ENCODE results near the gene SENP3.

Gene SENP3

DNA sequence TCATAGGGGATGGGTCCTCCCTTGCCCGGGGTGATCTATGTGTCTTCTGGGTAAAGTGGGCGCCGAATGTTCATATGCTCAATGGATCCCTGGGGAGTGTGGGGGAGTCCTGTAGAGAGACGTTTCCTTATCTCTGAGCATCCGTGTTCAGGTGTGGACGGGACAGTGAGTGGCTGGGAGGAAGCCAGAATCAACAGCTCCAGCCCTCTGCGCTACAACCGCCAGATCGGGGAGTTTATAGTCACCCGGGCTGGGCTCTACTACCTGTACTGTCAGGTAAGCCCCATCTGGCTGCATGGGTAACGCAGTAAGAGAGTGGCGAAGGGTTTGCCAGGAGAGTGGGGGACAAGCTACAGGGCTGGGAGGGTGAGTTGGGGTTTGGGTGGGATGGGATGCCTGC, 5.1 kb upstream of the SENP3 start:
- DNase-seq (ENCODE audit: low spot score), result no peak

DNA sequence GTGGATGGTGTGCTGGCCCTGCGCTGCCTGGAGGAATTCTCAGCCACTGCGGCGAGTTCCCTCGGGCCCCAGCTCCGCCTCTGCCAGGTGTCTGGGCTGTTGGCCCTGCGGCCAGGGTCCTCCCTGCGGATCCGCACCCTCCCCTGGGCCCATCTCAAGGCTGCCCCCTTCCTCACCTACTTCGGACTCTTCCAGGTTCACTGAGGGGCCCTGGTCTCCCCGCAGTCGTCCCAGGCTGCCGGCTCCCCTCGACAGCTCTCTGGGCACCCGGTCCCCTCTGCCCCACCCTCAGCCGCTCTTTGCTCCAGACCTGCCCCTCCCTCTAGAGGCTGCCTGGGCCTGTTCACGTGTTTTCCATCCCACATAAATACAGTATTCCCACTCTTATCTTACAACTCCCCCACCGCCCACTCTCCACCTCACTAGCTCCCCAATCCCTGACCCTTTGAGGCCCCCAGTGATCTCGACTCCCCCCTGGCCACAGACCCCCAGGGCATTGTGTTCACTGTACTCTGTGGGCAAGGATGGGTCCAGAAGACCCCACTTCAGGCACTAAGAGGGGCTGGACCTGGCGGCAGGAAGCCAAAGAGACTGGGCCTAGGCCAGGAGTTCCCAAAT, 4.5 kb upstream of the SENP3 start:
- DNase-seq (ENCODE audit: low spot score), result no peak

DNA sequence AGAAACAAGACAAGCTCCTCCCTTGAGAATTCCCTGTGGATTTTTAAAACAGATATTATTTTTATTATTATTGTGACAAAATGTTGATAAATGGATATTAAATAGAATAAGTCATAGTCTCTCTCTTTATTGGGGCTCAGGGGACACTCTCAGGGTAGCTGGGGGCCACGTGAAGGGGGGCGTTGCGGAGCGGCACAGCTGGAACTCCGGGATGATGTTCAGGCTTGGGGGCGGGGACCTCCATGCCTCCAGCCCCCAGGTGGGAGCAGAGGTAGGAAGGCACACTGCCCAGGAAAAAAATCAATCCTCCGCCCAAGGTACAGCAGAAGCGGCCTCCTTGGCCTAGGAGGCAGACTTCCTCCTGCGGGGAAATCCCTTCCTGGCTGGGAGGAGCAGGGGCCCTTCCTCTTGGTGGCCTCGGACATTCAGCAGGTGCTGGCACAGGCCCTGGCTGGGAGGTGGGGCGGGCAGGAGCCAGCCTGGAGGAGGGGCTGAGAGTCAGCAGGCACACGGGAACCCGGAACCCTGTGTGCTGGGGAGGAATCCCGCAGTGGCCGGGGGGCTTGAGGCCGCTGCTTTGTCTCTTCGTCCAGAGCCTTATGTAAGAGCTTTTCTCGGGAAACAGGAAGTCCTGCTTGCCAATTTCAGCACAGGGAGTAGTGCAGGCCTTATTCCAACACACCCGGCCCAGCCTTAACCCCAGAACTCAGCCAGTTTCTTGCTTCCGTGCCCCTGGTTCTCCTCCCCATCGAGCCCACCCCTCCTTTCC, 3.8 kb upstream of the SENP3 start:
- DNase-seq (ENCODE audit: low spot score), result no peak

DNA sequence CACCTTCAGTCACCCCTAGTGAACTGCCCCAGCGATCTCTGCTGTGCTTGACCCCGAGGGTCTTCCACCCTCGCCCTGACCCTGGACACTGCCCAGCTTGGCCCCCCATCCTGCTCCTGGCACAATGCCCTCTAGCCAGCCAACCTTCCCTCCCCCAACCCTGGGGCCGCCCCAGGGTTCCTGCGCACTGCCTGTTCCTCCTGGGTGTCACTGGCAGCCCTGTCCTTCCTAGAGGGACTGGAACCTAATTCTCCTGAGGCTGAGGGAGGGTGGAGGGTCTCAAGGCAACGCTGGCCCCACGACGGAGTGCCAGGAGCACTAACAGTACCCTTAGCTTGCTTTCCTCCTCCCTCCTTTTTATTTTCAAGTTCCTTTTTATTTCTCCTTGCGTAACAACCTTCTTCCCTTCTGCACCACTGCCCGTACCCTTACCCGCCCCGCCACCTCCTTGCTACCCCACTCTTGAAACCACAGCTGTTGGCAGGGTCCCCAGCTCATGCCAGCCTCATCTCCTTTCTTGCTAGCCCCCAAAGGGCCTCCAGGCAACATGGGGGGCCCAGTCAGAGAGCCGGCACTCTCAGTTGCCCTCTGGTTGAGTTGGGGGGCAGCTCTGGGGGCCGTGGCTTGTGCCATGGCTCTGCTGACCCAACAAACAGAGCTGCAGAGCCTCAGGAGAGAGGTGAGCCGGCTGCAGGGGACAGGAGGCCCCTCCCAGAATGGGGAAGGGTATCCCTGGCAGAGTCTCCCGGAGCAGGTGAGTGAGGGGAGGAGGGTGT, 3.0 kb upstream of the SENP3 start, which contains the start of gene TNFSF13:
Gene TNFSF13, plus strand, starts transcription at position 207 of the 776 bp plus-strand sequence. Its CDS starts 290 bp downstream, at position 497.
- no peak for DNase-seq (ENCODE audit: low spot score)

DNA sequence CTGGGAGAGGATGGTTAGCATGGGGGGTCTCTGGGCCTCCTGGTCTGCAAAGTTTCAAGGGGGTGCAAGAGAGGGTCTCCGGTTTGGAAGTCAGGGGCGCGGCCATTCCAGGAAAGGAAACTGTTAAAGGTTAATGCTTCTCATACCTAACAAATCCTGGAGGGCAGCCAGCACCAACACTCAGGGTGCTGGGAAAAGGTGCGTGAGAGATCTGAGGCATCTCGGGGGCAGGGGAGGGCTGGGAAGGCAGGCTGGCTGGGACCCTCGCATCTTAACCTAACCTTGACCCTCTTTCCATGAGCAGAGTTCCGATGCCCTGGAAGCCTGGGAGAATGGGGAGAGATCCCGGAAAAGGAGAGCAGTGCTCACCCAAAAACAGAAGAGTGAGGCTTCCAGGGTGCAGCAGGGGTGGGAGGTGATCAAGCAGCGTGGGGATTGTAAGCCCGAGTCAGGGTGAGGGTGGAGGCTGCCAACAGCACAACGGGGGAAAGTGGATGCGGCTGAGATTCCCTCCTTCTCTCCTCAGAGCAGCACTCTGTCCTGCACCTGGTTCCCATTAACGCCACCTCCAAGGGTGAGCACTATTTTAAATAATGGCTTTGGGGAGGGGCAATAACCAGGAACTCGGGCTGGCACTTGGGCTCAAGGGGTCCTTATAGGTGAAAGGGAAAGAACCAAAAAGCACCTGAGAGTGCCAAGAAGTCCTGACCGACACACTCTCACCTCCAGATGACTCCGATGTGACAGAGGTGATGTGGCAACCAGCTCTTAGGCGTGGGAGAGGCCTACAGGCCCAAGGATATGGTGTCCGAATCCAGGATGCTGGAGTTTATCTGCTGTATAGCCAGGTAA, 2.2 kb upstream of the SENP3 start:
- DNase-seq (ENCODE audit: low spot score), result no peak

DNA sequence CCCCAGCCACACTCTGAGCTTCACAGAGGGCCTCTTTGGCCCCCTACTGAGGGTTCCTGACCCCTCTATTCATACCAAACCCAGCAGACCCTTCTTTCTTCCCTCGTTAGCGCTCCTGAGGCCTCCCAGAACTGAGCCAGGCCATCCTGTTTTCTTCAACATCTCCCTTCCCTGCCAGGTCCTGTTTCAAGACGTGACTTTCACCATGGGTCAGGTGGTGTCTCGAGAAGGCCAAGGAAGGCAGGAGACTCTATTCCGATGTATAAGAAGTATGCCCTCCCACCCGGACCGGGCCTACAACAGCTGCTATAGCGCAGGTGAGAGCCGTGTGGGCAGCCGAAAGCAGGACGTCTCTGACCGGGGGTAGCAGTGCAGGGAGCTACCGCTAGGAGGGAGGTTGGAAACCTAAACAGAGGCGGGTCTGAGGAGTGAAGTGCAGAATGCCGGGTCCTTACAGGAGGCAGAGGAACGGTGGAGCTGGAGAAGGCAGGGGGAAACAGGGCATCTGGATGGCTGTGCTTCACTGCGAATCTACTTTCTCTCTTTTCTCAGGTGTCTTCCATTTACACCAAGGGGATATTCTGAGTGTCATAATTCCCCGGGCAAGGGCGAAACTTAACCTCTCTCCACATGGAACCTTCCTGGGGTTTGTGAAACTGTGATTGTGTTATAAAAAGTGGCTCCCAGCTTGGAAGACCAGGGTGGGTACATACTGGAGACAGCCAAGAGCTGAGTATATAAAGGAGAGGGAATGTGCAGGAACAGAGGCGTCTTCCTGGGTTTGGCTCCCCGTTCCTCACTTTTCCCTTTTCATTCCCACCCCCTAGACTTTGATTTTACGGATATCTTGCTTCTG, 1.3 kb upstream of the SENP3 start:
- peak; percentile 77 for DNase-seq (ENCODE audit: low spot score)

DNA sequence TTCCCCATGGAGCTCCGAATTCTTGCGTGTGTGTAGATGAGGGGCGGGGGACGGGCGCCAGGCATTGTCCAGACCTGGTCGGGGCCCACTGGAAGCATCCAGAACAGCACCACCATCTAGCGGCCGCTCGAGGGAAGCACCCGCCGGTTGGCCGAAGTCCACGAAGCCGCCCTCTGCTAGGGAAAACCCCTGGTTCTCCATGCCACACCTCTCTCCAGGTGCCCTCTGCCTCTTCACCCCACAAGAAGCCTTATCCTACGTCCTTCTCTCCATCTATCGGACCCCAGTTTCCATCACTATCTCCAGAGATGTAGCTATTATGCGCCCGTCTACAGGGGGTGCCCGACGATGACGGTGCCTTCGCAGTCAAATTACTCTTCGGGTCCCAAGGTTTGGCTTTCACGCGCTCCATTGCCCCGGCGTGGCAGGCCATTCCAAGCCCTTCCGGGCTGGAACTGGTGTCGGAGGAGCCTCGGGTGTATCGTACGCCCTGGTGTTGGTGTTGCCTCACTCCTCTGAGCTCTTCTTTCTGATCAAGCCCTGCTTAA, 617 bp upstream of the SENP3 start:
- peak; percentile 90 for DNase-seq (ENCODE audit: low spot score)

DNA sequence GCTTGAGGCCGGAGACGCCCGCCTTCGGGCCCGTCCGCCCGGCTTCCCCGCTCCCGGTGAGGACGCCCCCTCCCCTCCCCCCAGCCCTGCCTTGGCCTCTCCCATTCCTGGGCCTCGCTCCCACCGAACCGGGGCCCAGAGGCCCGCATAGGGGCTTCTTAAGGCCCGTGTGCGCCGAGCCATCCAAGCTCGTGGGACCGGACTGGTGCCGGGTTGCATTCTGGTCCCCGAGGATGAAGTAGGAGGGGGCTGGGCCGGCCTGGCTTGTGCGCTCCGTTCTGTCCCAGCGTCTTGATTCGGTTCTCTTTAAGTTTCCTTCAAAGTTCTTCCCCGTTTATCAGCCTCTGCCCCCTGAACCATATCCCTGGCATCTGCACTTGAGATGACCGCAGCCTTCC, 488 bp downstream of the SENP3 start:
- DNase-seq (ENCODE audit: low spot score), result no peak

DNA sequence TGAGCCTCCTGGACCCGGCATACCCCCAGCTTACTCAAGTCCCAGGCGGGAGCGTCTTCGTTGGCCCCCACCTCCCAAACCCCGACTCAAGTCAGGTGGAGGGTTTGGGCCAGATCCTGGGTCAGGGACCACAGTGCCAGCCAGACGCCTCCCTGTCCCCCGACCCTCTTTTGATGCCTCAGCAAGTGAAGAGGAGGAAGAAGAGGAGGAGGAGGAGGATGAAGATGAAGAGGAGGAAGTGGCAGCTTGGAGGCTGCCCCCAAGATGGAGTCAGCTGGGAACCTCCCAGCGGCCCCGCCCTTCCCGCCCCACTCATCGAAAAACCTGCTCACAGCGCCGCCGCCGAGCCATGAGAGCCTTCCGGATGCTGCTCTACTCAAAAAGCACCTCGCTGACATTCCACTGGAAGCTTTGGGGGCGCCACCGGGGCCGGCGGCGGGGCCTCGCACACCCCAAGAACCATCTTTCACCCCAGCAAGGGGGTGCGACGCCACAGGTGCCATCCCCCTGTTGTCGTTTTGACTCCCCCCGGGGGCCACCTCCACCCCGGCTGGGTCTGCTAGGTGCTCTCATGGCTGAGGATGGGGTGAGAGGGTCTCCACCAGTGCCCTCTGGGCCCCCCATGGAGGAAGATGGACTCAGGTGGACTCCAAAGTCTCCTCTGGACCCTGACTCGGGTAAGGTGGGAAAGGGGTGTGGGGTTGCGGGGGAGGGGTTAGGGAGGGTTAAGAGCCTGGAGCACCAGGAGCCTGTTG, 1.6 kb downstream of the SENP3 start:
- no peak for DNase-seq (ENCODE audit: low spot score)

DNA sequence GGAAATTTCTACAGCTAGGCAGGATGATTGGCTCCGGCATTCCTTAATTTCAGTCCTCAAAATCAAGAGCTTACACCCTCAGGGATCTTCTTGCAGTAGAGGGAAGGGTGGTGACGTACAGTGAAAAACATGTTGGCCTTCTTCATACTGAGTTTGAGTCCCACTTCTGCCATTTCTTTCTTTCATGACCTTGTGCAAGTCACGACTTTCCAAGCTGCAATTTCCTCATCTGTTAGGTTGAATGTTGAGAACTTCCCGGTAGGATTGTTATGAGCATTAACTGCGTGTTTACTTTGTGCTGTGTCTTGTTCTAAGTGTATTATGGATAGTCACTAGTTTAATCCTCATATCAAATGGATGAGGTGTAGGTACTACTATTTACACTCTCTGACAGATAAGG, 7.9 kb downstream of the SENP3 start:
- no peak for DNase-seq (ENCODE audit: low spot score)

DNA sequence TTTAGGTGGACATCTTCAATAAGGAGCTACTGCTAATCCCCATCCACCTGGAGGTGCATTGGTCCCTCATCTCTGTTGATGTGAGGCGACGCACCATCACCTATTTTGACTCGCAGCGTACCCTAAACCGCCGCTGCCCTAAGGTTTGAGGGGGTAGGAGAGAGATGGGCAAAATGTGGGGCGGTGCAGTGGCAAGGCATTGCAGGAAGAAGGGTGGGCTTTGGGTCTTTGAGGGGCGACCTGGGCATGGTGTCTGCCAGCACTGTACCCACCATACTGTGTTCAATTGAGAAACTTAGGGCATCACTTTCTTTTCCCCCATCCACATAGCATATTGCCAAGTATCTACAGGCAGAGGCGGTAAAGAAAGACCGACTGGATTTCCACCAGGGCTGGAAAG, 8.6 kb downstream of the SENP3 start:
- DNase-seq (ENCODE audit: low spot score), result no peak

DNA sequence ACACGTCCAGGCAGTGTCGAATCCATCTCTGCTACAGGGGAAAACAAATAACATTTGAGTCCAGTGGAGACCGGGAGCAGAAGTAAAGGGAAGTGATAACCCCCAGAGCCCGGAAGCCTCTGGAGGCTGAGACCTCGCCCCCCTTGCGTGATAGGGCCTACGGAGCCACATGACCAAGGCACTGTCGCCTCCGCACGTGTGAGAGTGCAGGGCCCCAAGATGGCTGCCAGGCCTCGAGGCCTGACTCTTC, 10.5 kb downstream of the SENP3 start:
- no peak for DNase-seq (ENCODE audit: low spot score)

DNA sequence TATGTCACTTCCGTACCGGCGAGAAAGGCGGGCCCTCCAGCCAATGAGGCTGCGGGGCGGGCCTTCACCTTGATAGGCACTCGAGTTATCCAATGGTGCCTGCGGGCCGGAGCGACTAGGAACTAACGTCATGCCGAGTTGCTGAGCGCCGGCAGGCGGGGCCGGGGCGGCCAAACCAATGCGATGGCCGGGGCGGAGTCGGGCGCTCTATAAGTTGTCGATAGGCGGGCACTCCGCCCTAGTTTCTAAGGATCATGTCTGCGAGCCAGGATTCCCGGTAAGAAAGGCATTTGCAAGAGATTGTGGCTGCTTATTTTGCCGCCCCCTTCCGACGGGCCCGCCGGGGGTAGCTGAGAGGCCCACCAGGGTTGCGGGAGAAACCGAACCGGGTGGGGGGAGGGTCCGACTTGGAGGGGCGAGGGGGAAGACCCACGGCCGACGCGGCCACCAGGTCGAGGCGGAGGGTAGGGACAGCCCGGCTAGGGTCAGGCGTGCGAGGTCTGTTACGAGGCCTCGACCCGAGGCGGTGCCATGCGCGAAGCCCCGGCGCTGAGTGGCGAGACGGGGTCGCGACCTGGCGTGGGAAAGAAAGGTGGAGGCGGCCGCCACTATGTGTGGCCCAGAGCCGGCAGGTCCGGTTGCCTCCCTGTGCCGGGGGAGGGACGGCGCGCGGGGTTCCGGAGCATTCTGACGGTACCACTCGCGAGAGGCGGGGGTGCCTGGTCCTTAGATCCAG, 11.0 kb downstream of the SENP3 start:
- DNase-seq (ENCODE audit: low spot score), result peak; percentile 94

DNA sequence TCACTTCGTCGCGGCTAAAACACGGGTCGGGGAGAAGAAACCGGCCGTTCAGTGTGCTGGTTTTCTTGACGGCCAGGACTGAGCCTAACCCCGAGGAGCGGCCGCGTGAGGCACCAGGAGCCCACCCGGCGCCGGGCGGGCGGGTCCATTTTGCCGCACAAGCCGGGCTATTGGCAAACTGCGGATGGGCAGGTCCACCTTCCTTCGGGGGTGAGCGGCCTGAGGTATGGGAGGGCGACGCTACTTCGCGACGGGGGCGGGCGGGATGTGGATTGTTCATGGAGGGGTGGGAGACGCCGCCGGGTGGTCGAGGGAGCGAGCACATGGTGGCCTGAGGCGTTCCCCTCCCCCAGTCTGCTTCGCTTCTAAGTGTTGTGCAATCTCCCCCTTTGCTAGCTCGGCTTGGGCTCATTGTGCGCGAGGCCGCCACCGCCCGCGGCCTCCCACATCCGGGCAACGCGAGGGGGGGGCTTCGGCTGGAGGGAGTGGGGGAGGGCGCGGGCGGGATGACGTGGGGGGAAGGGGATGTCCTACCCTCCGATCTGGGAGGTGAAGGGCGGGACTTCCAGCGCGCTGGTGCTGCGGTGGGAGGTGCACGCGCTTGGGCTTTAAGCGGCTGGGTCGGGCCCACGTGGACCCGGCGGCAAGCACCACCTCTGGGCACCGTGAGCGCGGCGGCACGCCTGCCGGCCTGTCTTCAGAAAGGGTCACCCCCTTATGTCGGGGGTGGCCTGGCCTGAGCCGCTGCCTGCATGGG, 11.8 kb downstream of the SENP3 start:
- peak; percentile 80 for DNase-seq (ENCODE audit: low spot score)

DNA sequence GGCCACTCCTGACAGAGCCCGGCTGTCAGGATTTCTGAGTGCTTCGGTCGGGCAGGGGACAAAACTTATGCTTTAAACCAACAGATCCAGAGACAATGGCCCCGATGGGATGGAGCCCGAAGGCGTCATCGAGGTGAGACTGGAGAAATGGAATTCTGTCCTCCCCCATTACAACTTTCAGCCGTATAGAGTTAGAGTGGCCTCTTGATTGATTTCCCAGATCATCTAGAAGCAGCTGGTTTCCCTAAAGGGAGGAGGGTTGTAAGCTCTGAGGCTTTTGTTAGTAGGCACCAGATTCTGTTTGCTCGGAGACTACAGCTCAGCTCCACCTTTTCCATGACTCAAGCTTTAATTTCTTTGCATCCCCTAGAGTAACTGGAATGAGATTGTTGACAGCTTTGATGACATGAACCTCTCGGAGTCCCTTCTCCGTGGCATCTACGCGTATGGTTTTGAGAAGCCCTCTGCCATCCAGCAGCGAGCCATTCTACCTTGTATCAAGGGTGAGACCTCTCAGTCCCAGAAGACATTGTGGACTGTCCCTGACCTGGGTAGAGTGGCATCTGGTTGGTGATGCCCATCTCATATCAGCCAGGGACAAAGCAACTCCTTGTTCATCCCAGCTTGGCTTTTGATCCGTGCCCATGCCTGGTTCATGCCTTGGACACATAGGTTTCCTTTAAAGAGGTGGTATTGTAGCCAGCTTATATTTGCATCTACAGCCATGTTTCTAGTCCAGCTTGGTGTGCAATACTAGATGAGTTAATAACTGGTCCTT, 12.6 kb downstream of the SENP3 start:
- DNase-seq (ENCODE audit: low spot score), result no peak

DNA sequence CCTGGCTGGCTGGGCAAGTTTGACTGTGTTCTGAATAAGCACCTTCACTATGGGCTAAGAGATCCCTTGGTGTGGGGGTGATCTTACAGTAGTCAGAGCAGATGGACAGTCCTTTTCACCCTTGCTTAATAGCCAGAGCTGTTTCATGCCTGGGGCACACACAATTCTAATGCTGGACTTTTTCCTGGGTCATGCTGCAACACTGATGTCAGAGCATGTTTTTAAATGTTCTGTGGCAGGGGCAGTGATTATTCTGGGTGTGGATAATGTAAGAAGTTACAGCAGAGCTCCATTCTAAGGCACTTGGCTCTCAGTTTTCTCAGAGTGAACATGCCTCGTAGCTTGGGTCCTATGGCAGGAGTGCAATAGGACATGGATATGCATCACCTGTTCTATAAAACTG, 13.8 kb downstream of the SENP3 start:
- DNase-seq (ENCODE audit: low spot score), result no peak

DNA sequence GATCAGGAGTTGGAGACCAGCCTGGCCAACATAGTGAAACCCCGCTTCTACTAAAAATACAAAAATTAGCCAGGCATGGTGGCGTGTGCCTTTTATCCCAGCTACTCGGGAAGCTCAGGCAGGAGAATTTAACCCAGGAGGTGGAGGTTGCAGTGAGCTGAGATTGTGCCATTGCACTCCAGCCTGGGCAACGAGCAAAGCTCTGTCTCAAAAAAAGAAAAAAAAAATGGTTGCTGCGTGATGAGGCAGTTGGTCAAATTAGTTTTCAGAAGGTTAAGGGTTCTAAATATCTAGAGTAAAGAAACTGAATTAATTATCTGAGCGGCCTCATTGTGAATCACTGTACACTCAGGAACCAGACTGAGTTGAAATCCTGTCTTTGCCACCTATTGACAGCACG, 14.2 kb downstream of the SENP3 start:
- DNase-seq (ENCODE audit: low spot score), result no peak

DNA sequence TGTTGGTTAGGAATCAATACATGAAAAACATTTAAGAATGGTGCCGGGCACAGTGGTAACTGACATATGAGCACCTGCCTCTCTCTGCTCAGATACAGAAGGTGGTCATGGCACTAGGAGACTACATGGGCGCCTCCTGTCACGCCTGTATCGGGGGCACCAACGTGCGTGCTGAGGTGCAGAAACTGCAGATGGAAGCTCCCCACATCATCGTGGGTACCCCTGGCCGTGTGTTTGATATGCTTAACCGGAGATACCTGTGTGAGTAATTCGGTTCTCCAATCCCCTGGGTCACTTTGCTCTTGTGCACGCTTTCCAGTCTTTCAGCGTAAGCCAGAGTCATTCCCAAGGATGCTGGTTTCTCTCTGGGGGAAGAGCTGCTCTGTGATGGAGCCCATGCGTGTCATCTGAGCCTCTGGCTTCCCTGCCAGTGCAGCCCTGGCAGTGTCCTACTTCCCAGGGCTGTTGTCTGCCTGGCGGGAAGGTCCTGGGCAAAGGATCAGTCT, 14.8 kb downstream of the SENP3 start:
- DNase-seq (ENCODE audit: low spot score), result no peak

Data from HuH-7 (cell line).